Lower lobe of right lung (tissue), 2 donors: ENCODE measurements around the gene IQGAP2. TPM values are rescaled to one million over a fixed set of nuclear protein-coding genes. Genes with fewer than 3 reads are reported as not detected.

Experiments used
- ATAC-seq, 2 donors: fragments of 200-7000 bp; cut with Tn5 transposase; one replicate each; pipeline ENCODE4 v1.9.1; 2020 to 2022; ENCODE audit warnings: mild to moderate bottlenecking in 2 of 2, moderate library complexity in 2 of 2
- DNase-seq: peaks from one replicate; pipeline ENCODE4 v3.0.0-alpha.2; 2020
- H3K27ac ChIP-seq: fragments of 200-600 bp; one replicate; pipeline ENCODE4 v1.8.0; 2022
- H3K27me3 ChIP-seq: fragments of 200-600 bp; one replicate; pipeline ENCODE4 v1.8.0; 2022; ENCODE audit warnings: low read depth
- H3K36me3 ChIP-seq: fragments of 200-600 bp; one replicate; pipeline ENCODE4 v1.8.0; 2022; ENCODE audit warnings: mild to moderate bottlenecking
- H3K4me1 ChIP-seq: fragments of 200-600 bp; one replicate; pipeline ENCODE4 v1.8.0; 2022
- H3K4me3 ChIP-seq: fragments of 200-600 bp; one replicate; pipeline ENCODE4 v1.8.0; 2022; ENCODE audit warnings: mild to moderate bottlenecking
- H3K9me3 ChIP-seq: fragments of 200-600 bp; one replicate; pipeline ENCODE4 v1.8.0; 2022
- CTCF ChIP-seq: fragments of 200-600 bp; IDR thresholded peaks from one replicate; pipeline ENCODE4 v1.8.0; 2022; ENCODE audit warnings: antibody characterized with exemption, mild to moderate bottlenecking
- intact Hi-C: fragments of 100-400 bp; cut with DNase I; formaldehyde crosslinking; loops from one replicate; pipeline ENCODE4 v1.11.0; 2022
- long read RNA-seq: library from polyadenylated mRNA; unstranded; transcript quantifications from one replicate; pipeline ENCODE4 v2.0.0, GENCODE V29; 2021
- total RNA-seq: library from RNA; stranded (reverse); fragmentation: NEBNext Ultra II Directional; extraction: Animal tissue kit (Norgen Biotek cat#: 25700); gene quantifications from one replicate; pipeline ENCODE4 v1.2.1, GENCODE V29; 2021
- donor health status: DM: no; HTN: yes; CAD: no; lungs with severe emphysema.

Gene IQGAP2
- total RNA-seq, result 42.0 TPM
- long read RNA-seq, full-length matches to known transcripts, result 4 of 53 reads
- long read RNA-seq, partial matches to known transcripts, result 41 of 53 reads
- long read RNA-seq, other reads (novel, unspliced or antisense), result 8 of 53 reads

- peak; percentile 83 for DNase-seq
- Histone ChIP-seq H3K9me3 (no peaks in the 10 kb centered on the region), H3K36me3 (no peaks in the 10 kb centered on the region), H3K27me3 (no peaks in the 10 kb centered on the region), H3K27ac (peak within 1 kb of the TSS; percentile 89), H3K4me1 (peaks cover 28% of the 10 kb centered on the region), H3K4me3 (peak within 1 kb of the TSS; percentile 70)
- intact Hi-C loops, result no loop called here
- peak; percentile 89 to 92 for ATAC-seq
- peak; percentile 73 for TF ChIP-seq CTCF
Observed at GRCh38 chr5:76402886-76403765, at the start of gene IQGAP2. IQGAP2 (plus strand) TSS chr5:76403285; CDS start chr5:76403546, 261 bp downstream.

- ATAC-seq (no peak), DNase-seq (no peak)
- Histone ChIP-seq H3K27me3 (no peaks in the 10 kb centered on the region), H3K9me3 (no peaks in the 10 kb centered on the region), H3K4me3 (no peak overlapping the region), H3K4me1 (no peaks in the 10 kb centered on the region), H3K36me3 (no peaks in the 10 kb centered on the region), H3K27ac (no peak overlapping the region)
- TF ChIP-seq CTCF, result no peak
- intact Hi-C loops, result no loop called here
Observed at GRCh38 chr5:76356887-76357286, 46.2 kb upstream of the IQGAP2 start.

GRCh38 chr5:76363352-76364225 lies 39.5 kb upstream of the IQGAP2 start:
- H3K27ac ChIP-seq, result no peak overlapping the region
- peak in 1 of 2 donors; percentile 42 for ATAC-seq
- no peaks in the 10 kb centered on the region for H3K36me3 ChIP-seq
- no peak overlapping the region for H3K4me3 ChIP-seq
- no peak for DNase-seq
- no peak for TF ChIP-seq CTCF
- H3K9me3 ChIP-seq, result no peaks in the 10 kb centered on the region
- intact Hi-C loops, result no loop called here
- H3K27me3 ChIP-seq, result no peaks in the 10 kb centered on the region
- no peaks in the 10 kb centered on the region for H3K4me1 ChIP-seq

GRCh38 chr5:76364226-76364589 lies 38.9 kb upstream of the IQGAP2 start:
- DNase-seq (no peak), ATAC-seq (no peak)
- Histone ChIP-seq H3K4me1 (no peaks in the 10 kb centered on the region), H3K9me3 (no peaks in the 10 kb centered on the region), H3K27ac (no peak overlapping the region), H3K36me3 (no peaks in the 10 kb centered on the region), H3K27me3 (no peaks in the 10 kb centered on the region), H3K4me3 (no peak overlapping the region)
- intact Hi-C loops, result no loop called here
- TF ChIP-seq CTCF, result no peak

- DNase-seq (no peak), ATAC-seq (no peak)
- no peaks in the 10 kb centered on the region for H3K36me3 ChIP-seq
- no peak for TF ChIP-seq CTCF
- no peak overlapping the region for H3K4me3 ChIP-seq
- no peaks in the 10 kb centered on the region for H3K9me3 ChIP-seq
- H3K27ac ChIP-seq, result no peak overlapping the region
- no peaks in the 10 kb centered on the region for H3K27me3 ChIP-seq
- intact Hi-C loops, result no loop called here
- no peaks in the 10 kb centered on the region for H3K4me1 ChIP-seq
Observed at GRCh38 chr5:76365561-76365960, 37.5 kb upstream of the IQGAP2 start.
